ENCODE measurements around the gene HBE1.

DNA sequence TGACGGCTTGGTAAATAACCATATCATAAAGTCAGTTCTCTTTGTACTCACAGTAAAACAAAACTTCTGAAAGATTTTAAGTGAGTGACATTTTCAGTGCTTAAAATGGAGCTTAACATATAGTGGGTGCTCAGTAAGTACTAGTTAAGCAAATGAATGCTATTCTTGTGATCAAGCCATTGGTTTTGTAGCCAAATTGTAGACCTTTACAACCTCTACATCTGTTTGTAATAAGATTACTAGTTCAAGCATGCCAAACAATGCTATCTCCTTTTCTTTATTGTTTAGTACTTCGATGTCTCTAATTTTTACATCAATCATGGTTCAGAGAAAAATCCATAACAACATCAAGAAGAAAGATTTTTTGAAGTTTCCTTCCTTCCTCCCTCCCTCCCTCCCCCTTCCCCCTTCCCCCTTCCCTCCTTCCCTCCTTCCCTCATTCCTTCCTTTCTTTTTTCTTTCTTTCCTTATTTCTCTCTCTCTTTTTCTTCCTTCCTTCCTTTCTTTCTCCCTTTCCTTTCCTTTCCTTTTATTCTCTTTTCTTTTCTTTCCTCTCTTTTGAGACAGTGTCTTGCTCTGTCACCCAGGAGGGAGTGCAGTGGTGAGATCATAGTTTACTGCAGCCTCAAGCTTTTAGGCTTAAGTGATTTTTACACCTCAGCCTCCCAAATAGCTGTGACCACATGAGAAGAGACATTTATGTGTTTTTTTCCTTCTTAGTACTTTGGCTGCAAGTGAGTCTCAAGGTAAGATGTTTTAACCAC is 37.7 kb upstream of the HBE1 start:
- TF ChIP-seq, protein P1, sequence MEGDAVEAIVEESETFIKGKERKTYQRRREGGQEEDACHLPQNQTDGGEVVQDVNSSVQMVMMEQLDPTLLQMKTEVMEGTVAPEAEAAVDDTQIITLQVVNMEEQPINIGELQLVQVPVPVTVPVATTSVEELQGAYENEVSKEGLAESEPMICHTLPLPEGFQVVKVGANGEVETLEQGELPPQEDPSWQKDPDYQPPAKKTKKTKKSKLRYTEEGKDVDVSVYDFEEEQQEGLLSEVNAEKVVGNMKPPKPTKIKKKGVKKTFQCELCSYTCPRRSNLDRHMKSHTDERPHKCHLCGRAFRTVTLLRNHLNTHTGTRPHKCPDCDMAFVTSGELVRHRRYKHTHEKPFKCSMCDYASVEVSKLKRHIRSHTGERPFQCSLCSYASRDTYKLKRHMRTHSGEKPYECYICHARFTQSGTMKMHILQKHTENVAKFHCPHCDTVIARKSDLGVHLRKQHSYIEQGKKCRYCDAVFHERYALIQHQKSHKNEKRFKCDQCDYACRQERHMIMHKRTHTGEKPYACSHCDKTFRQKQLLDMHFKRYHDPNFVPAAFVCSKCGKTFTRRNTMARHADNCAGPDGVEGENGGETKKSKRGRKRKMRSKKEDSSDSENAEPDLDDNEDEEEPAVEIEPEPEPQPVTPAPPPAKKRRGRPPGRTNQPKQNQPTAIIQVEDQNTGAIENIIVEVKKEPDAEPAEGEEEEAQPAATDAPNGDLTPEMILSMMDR (IDR thresholded peaks at IDR 0.05 in 2 of 3, conservative IDR thresholded peaks at IDR 0.05 in 1 of 3; ENCODE audit: control insufficient read depth in 2 of 3, extremely low read depth in 1 of 3, insufficient read depth in 1 of 3, low read depth in 3 of 3, low read length in 3 of 3) = no peak
- TF ChIP-seq ZNF24 (IDR thresholded peaks at IDR 0.05) (no peak), EZH2 (IDR thresholded peaks at IDR 0.05; ENCODE audit: borderline replicate concordance, control insufficient read depth, low read depth, low read length) (no peak)
